Keratinocyte (primary cell): ENCODE measurements around the gene PSAP.

ENCODE experiments used
- EZH2 ChIP-seq: IDR thresholded peaks from one replicate; pipeline ENCODE4 v1.6.1; 2012; ENCODE audit warnings: inconsistent platforms, mild to moderate bottlenecking, low read length, moderate library complexity
- TF ChIP-seq, protein P1 (sequence below), 3 experiments: IDR thresholded peaks in 1 of 3; conservative IDR thresholded peaks in 1 of 3; optimal IDR thresholded peaks in 1 of 3; 2 replicates in 2 of 3; 3 replicates in 1 of 3; pipeline versions ENCODE3 to v1.5.1; 2011; ENCODE audit warnings: low read length in 3 of 3, mild to moderate bottlenecking in 3 of 3, moderate library complexity in 2 of 3, control low read depth in 1 of 3, inconsistent platforms in 1 of 3; ENCODE audit not compliant: insufficient read depth in 2 of 3; ENCODE audit errors: extremely low read depth in 1 of 3

GRCh38 chr10:71809628-71810027 lies 41.4 kb downstream of the PSAP start:
- TF ChIP-seq, protein P1, sequence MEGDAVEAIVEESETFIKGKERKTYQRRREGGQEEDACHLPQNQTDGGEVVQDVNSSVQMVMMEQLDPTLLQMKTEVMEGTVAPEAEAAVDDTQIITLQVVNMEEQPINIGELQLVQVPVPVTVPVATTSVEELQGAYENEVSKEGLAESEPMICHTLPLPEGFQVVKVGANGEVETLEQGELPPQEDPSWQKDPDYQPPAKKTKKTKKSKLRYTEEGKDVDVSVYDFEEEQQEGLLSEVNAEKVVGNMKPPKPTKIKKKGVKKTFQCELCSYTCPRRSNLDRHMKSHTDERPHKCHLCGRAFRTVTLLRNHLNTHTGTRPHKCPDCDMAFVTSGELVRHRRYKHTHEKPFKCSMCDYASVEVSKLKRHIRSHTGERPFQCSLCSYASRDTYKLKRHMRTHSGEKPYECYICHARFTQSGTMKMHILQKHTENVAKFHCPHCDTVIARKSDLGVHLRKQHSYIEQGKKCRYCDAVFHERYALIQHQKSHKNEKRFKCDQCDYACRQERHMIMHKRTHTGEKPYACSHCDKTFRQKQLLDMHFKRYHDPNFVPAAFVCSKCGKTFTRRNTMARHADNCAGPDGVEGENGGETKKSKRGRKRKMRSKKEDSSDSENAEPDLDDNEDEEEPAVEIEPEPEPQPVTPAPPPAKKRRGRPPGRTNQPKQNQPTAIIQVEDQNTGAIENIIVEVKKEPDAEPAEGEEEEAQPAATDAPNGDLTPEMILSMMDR (optimal IDR thresholded peaks at IDR 0.05 in 1 of 3, IDR thresholded peaks at IDR 0.05 in 1 of 3, conservative IDR thresholded peaks at IDR 0.05 in 1 of 3; ENCODE audit: extremely low read depth in 1 of 3, insufficient read depth in 2 of 3, low read length in 3 of 3), result no peak
- no peak for TF ChIP-seq EZH2
